NCI-H82 treated with DMSO at 0.1 percent for 48 hours (cell line): Measurements from ENCODE around the gene SUN5.
A peak's percentile ranks its signal among the peaks of the same experiment; 100 is the strongest.
"Not testable (repeated sequence)": the region's sequence is repeated elsewhere in the genome, so short reads cannot be mapped to it uniquely, and the experiment has no call there.

Source experiments
- DNase-seq: peaks from one replicate; lab custom pipeline; 2025; ENCODE audit not compliant: unreplicated experiment; lab: John Stamatoyannopoulos, UW

SUN5 gene

DNA sequence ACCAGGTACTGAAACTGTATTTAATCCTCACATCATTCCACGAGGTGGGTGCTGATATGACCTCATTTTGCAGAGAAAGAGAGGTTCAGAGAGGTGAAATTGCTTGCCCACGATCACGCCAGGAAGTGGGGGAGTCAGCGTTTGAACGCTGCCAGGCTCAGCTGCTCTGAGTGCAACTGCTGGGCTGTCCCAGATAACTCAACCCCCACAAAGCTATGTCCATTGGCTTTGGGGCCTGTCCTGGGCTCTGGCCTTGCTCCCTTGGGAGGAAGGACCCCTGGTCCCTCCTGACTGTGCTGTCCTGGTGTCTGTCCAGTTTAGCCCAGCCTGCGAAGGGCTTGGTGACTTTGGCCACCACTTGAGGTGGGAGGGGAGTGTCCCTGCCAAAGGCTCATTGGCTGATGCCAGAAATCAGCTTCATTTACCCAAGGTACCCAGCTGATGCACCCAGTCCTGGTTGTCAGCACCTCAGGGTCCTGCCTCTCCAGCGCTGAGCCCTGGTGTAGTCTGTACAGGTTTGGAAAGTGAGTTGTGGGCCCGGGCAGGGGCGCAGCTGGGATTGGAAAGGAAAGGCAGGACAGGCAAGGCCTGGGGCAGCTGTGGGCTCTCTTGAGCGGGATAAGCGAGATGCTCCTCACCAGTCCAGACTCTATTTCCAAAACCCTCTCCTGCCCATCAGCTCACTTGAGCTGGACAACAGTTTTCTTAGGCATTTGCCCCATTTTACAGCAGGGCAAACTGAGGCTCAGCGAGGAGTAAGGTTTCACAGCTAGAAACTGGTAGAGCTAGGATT is 38.5 kb downstream of the SUN5 start:
- no peak for DNase-seq

DNA sequence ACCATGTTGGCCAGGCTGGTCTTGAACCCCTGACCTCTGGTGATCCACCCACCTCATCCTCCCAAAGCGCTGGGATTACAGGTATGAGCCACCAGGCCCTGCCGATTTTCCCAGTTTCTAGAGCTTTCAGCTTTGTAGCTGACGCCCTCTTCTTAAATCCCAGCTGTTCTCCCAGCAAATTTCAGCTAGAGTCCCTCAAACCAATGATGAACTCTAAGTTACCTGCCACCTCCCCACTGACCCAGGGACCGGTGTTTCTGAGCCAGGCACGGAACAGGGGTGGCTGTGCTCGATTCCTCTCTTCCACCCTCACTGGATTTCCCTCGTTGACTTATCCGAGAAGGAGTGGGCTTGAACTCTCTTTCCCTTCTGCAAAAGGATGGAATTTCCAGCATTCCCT is 39.1 kb downstream of the SUN5 start:
- no peak for DNase-seq

- no peak for DNase-seq
Measured at GRCh38 chr20:32964575-32964974, 39.7 kb downstream of the SUN5 start.

DNA sequence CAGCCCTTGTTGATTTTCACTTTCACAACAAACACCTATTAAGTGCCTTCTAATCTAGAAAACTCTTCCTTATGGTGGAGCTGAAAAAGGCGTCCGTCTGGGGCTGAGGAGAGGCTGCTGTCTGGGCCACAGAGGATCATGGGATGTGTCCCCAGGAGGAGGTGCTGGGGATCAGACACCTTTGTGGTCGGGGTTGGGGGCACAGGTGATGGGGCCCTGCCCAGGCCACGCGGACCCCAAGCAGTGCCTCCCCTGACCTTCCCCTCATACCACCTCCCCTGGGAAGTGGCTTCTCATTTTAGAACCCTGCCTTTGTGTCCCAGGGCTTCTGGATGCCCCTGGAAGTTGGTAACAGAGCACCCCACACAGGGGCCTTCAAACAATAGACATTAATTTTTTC is 41.1 kb downstream of the SUN5 start:
- no peak for DNase-seq

DNA sequence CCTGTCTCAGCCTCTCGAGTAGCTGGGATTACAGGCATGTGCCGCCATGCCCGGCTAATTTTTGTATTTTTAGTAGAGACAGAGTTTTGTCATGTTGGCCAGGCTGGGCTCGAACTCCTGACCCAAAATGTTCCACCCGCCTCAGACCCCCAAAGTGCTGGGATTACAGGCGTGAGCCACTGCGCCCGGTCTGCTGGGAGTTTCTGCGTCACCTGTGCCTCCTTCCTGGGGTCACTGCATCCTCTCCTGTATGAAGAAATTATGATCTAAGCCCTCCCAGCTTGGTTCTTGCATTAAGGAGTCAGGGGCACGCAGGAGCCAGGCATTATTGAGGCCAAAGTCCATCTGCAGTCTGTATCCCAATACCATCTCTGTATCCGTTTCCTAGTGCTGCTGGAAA is 41.6 kb downstream of the SUN5 start:
- DNase-seq = not testable (repeated sequence)

GRCh38 chr20:32962053-32962452 is 42.2 kb downstream of the SUN5 start:
- DNase-seq = no peak

DNA sequence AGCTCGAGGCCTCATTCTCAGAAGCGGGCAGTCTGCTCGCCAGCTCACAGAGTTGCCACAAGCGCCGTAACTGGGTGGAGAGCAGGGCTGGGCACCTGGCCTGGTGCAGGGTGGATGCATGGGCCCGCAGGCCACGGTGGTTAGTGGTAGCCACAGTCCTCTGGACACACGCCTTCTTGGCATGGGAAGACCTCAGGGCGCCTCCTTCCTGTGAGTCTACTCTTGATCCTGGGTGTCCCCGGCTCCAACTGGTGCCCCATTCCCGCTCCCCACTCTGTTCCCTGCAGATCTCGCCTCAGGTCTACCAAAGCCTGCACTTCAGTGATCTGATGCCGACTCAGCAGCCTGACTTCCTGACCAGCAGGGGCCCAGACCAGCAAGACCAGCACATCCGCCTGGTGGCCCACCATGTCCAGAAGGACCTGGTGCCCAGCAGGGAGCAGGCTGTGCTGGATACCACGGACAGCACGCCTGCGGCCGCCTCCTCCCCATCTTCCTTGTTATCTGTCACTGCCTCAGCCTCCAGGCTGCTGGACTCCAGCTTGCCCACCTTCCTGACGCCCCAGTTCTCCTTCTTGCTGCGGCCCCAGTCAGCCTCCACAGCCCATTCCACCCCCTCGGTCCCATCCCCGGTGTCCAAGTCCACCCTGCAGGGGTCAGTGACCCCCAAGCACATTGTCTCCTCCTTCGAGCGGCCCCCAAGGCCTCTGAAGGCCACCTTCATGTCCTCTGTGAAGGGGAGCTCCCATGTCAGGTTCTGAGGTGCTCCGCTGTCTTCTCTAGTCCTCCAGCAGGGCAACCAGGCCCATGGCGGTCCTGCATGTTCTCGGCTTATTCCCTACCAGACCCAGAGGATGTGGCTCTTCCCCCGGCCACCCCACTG is 43.1 kb downstream of the SUN5 start:
- no peak for DNase-seq

GRCh38 chr20:32960222-32960518 is 44.1 kb downstream of the SUN5 start:
- DNase-seq = no peak

DNA sequence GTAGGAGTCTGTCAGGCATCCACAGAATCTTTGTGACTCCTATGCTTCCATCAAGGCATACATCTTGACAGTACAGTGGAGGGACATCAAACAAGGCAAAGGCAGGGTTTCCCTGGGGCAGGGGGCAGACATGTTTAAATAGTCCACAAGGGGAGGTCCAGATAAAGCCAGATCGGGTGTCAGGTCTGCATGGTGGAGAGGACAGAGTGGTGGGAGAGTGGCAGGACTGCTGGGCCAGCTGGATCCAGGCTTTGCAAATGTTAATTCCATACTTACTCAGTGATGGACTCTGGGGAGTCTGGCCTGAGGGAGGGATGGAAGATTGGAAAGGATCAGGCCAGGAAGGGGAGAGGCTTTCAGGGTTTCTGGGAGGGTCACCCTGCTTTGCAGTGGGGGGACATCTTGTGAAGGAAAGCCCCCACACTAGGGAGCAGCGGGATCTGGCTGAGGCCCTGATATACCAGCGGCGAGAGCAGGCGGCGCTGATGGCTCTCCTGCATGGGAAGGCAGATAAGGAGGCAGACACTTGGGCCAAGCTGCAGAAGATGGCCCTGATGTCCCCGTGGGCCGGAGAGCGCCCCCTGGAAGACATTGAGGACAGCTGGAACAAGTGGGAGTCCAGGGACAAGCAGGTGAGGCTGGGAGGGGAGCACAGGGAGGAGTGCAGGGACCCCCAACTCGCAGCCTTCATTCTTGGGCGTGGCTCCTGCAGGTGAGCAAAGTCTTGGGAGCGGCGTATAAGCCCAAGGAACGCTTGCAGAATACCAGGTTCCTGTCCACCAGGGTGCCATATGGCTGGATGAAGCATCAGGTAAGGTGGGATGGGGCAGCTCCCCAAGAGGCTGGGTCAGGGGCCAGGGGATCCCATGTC is 44.6 kb downstream of the SUN5 start:
- DNase-seq = no peak

DNA sequence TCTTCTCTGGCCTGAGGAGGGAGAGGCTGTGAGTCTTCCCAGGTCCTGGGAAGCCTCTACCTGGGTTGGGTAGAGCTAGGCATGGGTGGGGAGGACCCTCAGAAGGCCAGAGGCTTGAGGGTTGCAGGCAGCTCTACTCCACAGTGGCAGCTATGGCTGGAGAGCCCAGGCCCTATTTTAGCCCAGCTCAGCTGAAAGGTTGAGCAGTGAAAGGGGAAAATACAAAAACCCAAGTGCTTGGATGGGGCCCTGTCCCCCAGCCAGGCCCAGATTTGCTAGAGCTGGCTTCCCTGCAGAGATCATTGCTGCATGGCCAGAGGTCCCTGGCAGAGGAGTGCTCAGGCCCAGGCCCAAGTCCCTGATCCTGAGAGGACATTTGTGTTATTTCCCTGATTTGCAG is 45.7 kb downstream of the SUN5 start:
- DNase-seq = no peak

DNA sequence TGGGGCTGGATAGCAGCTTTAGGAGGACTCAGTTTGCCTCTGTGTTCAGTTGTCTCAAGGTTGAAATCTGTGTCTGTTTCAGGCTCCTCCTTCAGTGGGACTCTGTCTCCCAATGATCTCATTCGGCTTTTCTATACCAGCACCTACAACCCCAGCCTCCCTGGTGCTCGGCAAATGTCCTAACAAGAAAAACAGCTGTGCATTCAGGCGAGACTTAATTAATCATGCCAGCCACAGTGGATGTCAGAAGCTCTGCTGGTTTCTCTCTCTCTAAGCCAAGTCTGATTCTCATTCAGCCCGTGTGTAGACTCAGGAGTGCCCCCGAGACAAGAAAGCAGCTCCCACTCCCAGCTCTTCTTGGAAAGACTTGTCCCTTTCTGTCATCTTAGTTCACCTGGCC is 46.8 kb downstream of the SUN5 start:
- no peak for DNase-seq

- not testable (repeated sequence) for DNase-seq
Measured at GRCh38 chr20:32950539-32950938, 53.7 kb downstream of the SUN5 start.

DNA sequence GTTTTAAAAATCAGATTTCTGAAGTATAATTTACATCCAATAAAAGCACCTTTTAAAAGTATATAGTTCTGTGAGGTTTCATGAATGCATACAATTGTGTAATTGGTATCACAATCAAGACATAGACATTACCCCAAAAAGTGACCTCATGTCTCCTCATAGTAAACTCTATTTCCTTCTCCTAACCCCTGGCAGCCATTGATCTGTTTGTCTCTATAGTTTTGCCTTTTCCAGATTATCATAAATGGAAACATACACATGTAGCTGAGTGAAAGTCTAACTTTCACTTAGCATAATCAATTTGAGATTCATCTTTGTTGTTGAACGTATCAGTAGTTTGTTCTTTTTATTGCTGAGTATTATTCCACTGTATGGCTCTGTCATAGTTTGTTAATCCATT is 57.6 kb downstream of the SUN5 start:
- no peak for DNase-seq

DNA sequence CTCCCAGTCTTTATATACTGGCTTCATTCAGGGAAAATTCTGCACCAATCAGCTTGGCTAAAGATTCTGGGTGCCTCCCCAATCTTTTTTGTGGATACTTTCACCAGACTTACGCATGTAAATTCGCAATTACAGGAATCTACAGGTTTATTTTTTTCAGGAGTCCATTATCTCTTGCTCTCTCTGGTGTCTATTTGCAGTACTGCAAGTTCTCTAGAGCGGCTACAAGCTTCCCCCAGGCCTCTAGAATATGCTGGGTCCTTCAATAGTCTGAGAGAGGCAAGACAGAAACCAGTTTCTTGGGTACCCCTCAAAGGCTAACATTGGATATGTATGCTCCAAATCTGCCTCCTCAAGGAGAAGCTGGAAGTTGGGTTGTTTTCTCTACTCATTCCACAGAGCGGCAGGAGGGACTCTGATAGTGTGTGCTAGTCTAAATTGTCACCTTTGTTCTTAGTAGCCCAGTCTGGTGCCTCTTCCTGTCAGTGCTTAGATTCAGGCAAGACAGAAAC is 58.5 kb downstream of the SUN5 start:
- DNase-seq = peak; percentile 25

GRCh38 chr20:32943490-32944052 is 60.7 kb downstream of the SUN5 start:
- DNase-seq = no peak

DNA sequence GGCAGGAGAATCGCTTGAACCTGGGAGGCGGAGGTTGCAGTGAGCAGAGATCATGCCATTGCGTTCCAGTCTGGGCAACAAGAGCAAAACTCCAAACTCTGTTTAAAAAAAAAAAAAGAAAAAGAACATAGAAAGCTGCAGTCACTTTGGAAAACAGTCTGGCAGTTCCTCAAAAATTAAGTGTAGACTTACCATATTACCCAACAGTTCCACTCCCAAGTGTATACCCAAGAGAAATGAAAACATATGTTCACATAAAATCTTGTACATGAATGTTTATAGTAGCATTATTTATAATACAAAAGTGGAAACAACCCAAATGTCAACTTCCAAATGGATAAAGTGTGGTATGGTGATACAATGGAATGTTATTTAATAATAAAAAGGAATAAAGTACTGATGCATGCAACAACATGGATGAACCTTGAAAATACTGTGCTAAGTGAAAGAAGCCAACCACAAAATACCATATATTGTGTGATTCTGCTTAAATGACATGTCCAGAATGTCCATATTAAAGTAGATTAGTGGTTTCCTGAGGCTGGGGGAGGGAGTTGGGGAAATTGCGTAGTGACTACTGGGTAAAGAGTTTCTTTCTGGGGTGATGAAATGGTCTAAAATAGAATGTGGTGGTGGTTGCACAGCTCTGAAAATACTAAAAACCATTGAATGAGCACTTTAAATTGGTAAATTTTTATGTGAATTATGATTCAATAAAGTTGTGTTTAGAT is 62.9 kb downstream of the SUN5 start:
- no peak for DNase-seq

GRCh38 chr20:32934580-32934979 is 69.7 kb downstream of the SUN5 start:
- DNase-seq = no peak
